IMR-90 (cell line): ENCODE results near the gene DET1. TPM values are rescaled to one million over a fixed set of nuclear protein-coding genes. Genes with fewer than 3 reads are reported as not detected.

Source experiments
- ATAC-seq: fragments of 200-7000 bp; cut with Tn5 transposase; 2 replicates; pipeline ENCODE4 v1.9.1; 2020; ENCODE audit warnings: low read depth, mild to moderate bottlenecking, moderate library complexity
- BruUV-seq: library from RNA; stranded (reverse); fragments of 400-500 nt; replicated peaks from 2 replicates; lab custom pipeline; 2021; lab: Mats Ljungman, UMichigan
- CTCF ChIA-PET: fragments of 300-600 bp; formaldehyde crosslinking; extraction: SDS; loops from one replicate; lab custom pipeline; 2021; ENCODE audit warnings: antibody characterized with exemption; lab: Yijun Ruan, JAX
- POLR2A ChIA-PET: fragments of 300-600 bp; sonication (Branson Sonifier 250); formaldehyde crosslinking; loops from one replicate; lab custom pipeline; 2022; ENCODE audit warnings: antibody characterized with exemption; ENCODE audit not compliant: unreplicated experiment; lab: Charles Lee
- DNase-seq: peaks from one replicate; pipeline ENCODE4 v3.0.0; 2013
- H2AFZ ChIP-seq: replicated peaks from 2 replicates; pipeline ENCODE3; 2013; ENCODE audit warnings: low read length, mild to moderate bottlenecking; ENCODE audit not compliant: poor library complexity
- H2AK5ac ChIP-seq: 2 replicates; pipeline ENCODE4 v1.6.1; 2013; ENCODE audit warnings: low read depth, low read length, inconsistent platforms
- H2AK9ac ChIP-seq: replicated peaks from 2 replicates; pipeline ENCODE3; 2013; ENCODE audit warnings: mild to moderate bottlenecking, low read depth, low read length, moderate library complexity; ENCODE audit not compliant: poor library complexity
- H2BK120ac ChIP-seq: 2 replicates; pipeline ENCODE4 v1.6.1; 2013; ENCODE audit warnings: low read depth, low read length, inconsistent platforms
- H2BK15ac ChIP-seq: 3 replicates; pipeline ENCODE4 v1.6.1; 2013; ENCODE audit warnings: low read depth, low read length, inconsistent platforms
- H2BK20ac ChIP-seq: 2 replicates; pipeline ENCODE4 v1.6.1; 2013; ENCODE audit warnings: low read depth, mild to moderate bottlenecking, inconsistent platforms, low read length, moderate library complexity
- H2BK5ac ChIP-seq: 2 replicates; pipeline ENCODE4 v1.6.1; 2013; ENCODE audit warnings: mild to moderate bottlenecking, low read depth, low read length, inconsistent platforms; ENCODE audit not compliant: poor library complexity, severe bottlenecking
- H3K14ac ChIP-seq: replicated peaks from 2 replicates; pipeline ENCODE4 v1.6.1; 2013; ENCODE audit warnings: low read depth, low read length, inconsistent platforms
- H3K18ac ChIP-seq: 2 replicates; pipeline ENCODE4 v1.6.1; 2013; ENCODE audit warnings: low read depth, low read length, control low read depth
- H3K23ac ChIP-seq: 2 replicates; pipeline ENCODE4 v1.6.1; 2013; ENCODE audit warnings: low read depth, low read length, inconsistent platforms
- H3K27ac ChIP-seq: 2 replicates; pipeline ENCODE4 v1.5.1; 2013; ENCODE audit warnings: mild to moderate bottlenecking, control low read depth, low read length; ENCODE audit not compliant: insufficient read depth
- H3K27me3 ChIP-seq: 2 replicates; pipeline ENCODE4 v1.6.1; 2013; ENCODE audit warnings: low read length; ENCODE audit not compliant: control insufficient read depth, insufficient read depth
- H3K36me3 ChIP-seq: 2 replicates; pipeline ENCODE4 v1.6.1; 2013; ENCODE audit warnings: low read length, mixed read lengths; ENCODE audit not compliant: control insufficient read depth, insufficient read depth
- H3K4ac ChIP-seq: 2 replicates; pipeline ENCODE4 v1.6.1; 2013; ENCODE audit warnings: low read depth, low read length, inconsistent platforms
- H3K4me1 ChIP-seq: 2 replicates; pipeline ENCODE4 v1.6.1; 2013; ENCODE audit warnings: low read length, mixed read lengths; ENCODE audit not compliant: control insufficient read depth, insufficient read depth
- H3K4me2 ChIP-seq: 2 replicates; pipeline ENCODE4 v1.6.1; 2013; ENCODE audit warnings: low read depth, mild to moderate bottlenecking, control low read depth, low read length, moderate library complexity
- H3K4me3 ChIP-seq: 2 replicates; pipeline ENCODE4 v1.5.1; 2013; ENCODE audit warnings: low read depth, mild to moderate bottlenecking, control low read depth, low read length, moderate library complexity; ENCODE audit not compliant: insufficient read depth
- H3K56ac ChIP-seq: 2 replicates; pipeline ENCODE4 v1.6.1; 2013; ENCODE audit warnings: low read length, inconsistent platforms; ENCODE audit not compliant: insufficient read depth; ENCODE audit errors: extremely low read depth
- H3K79me1 ChIP-seq, 2 experiments: 2 replicates each; pipeline ENCODE4 v1.6.1; 2013; ENCODE audit warnings: low read length in 2 of 2, inconsistent platforms in 1 of 2, low read depth in 1 of 2
- H3K9ac ChIP-seq: 2 replicates; pipeline ENCODE4 v1.6.1; 2013; ENCODE audit warnings: low read depth, low read length, control low read depth
- H3K9me1 ChIP-seq: 2 replicates; pipeline ENCODE4 v1.6.1; 2013; ENCODE audit warnings: low read length, inconsistent platforms; ENCODE audit not compliant: insufficient read depth
- H3K9me3 ChIP-seq: 2 replicates; pipeline ENCODE4 v1.6.1; 2013; ENCODE audit warnings: low read length; ENCODE audit not compliant: control insufficient read depth, insufficient read depth
- H4K20me1 ChIP-seq: 2 replicates; pipeline ENCODE4 v1.6.1; 2013; ENCODE audit warnings: low read length, inconsistent platforms; ENCODE audit not compliant: insufficient read depth
- H4K5ac ChIP-seq: 2 replicates; pipeline ENCODE4 v1.6.1; 2013; ENCODE audit warnings: mild to moderate bottlenecking, low read depth, low read length, control low read depth
- H4K8ac ChIP-seq, 2 experiments: 2 replicates each; pipeline ENCODE4 v1.6.1; 2013; ENCODE audit warnings: low read depth in 2 of 2, low read length in 2 of 2, control low read depth in 1 of 2, inconsistent platforms in 1 of 2
- H4K91ac ChIP-seq: 2 replicates; pipeline ENCODE4 v1.6.1; 2013; ENCODE audit warnings: low read depth, low read length, inconsistent platforms; ENCODE audit not compliant: insufficient read depth
- BHLHE40 ChIP-seq: fragments of 150-350 bp; IDR thresholded peaks from 2 replicates; pipeline ENCODE4 v1.6.1; 2016; ENCODE audit warnings: mild to moderate bottlenecking, low read depth, low read length
- CEBPB ChIP-seq: IDR thresholded peaks from 2 replicates; pipeline ENCODE4 v1.6.1; 2012; ENCODE audit warnings: low read depth, low read length, improper control_type of control experiment
- CHD1 ChIP-seq: IDR thresholded peaks from 2 replicates; pipeline ENCODE4 v1.6.1; 2012; ENCODE audit warnings: low read depth, low read length, improper control_type of control experiment
- CTCF ChIP-seq: conservative IDR thresholded peaks from 2 replicates; pipeline ENCODE4 v1.5.1; 2012; ENCODE audit warnings: mild to moderate bottlenecking, low read depth, low read length, improper control_type of control experiment
- ELK1 ChIP-seq: fragments of 150-350 bp; IDR thresholded peaks from 2 replicates; pipeline ENCODE4 v1.6.1; 2016; ENCODE audit warnings: low read depth, mild to moderate bottlenecking, low read length, moderate library complexity, borderline replicate concordance
- FOS ChIP-seq: fragments of 150-350 bp; IDR thresholded peaks from 2 replicates; pipeline ENCODE4 v1.6.1; 2016; ENCODE audit warnings: low read depth, low read length
- MAFK ChIP-seq: IDR thresholded peaks from 2 replicates; pipeline ENCODE4 v1.6.1; 2012; ENCODE audit warnings: low read depth, low read length, improper control_type of control experiment
- MAZ ChIP-seq: IDR thresholded peaks from 2 replicates; pipeline ENCODE4 v1.6.1; 2012; ENCODE audit warnings: low read depth, mild to moderate bottlenecking, low read length, improper control_type of control experiment, moderate library complexity, borderline replicate concordance
- MXI1 ChIP-seq: IDR thresholded peaks from 2 replicates; pipeline ENCODE4 v1.6.1; 2012; ENCODE audit warnings: low read depth, mild to moderate bottlenecking, low read length, moderate library complexity, borderline replicate concordance
- NFE2L2 ChIP-seq: fragments of 150-350 bp; IDR thresholded peaks from 2 replicates; pipeline ENCODE4 v1.6.1; 2016; ENCODE audit warnings: low read depth, mild to moderate bottlenecking, low read length
- POLR2A ChIP-seq: IDR thresholded peaks from 2 replicates; pipeline ENCODE4 v1.6.1; 2012; ENCODE audit warnings: mild to moderate bottlenecking, low read depth, low read length
- RAD21 ChIP-seq: IDR thresholded peaks from 2 replicates; pipeline ENCODE4 v1.6.1; 2012; ENCODE audit warnings: low read length, improper control_type of control experiment
- RCOR1 ChIP-seq: IDR thresholded peaks from 2 replicates; pipeline ENCODE4 v1.6.1; 2012; ENCODE audit warnings: mild to moderate bottlenecking, low read length, improper control_type of control experiment; ENCODE audit not compliant: insufficient replicate concordance
- RFX5 ChIP-seq: IDR thresholded peaks from 2 replicates; pipeline ENCODE4 v1.8.0; 2012; ENCODE audit warnings: low read depth, mild to moderate bottlenecking, low read length, moderate library complexity
- SMC3 ChIP-seq: fragments of 150-350 bp; IDR thresholded peaks from 2 replicates; pipeline ENCODE4 v1.6.1; 2016; ENCODE audit warnings: low read depth, mild to moderate bottlenecking, antibody characterized with exemption, low read length, moderate library complexity
- USF2 ChIP-seq: fragments of 150-350 bp; IDR thresholded peaks from 2 replicates; pipeline ENCODE4 v1.6.1; 2017; ENCODE audit warnings: mild to moderate bottlenecking, antibody characterized with exemption, low read length, low read depth
- WGBS, 2 experiments: methylation state at CpG; one replicate each; pipeline versions ENCODE4 v1.1.5 to v1.1.7; 2013; ENCODE audit warnings: missing lambda C conversion rate in 2 of 2; ENCODE audit not compliant: insufficient read length in 1 of 2; ENCODE audit errors: extremely low coverage in 2 of 2; 5-methylcytosine and 5-hydroxymethylcytosine counted together
- dilution Hi-C: fragments of 300-500 bp; cut with HindIII; formaldehyde crosslinking; loops from one replicate; pipeline ENCODE4 v1.14.3; 2018; ENCODE audit warnings: low sequenced_read_pairs; ENCODE audit not compliant: unreplicated experiment
- in situ Hi-C: fragments of 300-500 bp; cut with MboI; formaldehyde crosslinking; loops from 3 replicates; pipeline ENCODE4 v1.14.3; 2019; ENCODE audit warnings: low sequenced_read_pairs, inconsistent platforms, mixed read lengths
- intact Hi-C: fragments of 100-400 bp; cut with micrococcal nuclease; formaldehyde crosslinking; loops from 2 replicates; pipeline ENCODE4 v1.10.0; 2022
- polyA plus RNA-seq, 3 experiments: library from polyadenylated mRNA; depleted of rRNA; stranded (reverse); fragments of >200 nt; gene quantifications; 2 replicates each; pipeline ENCODE4 v1.2.3, GENCODE V29; 2012; ENCODE audit warnings: low replicate concordance in 1 of 3
- total RNA-seq: library from RNA; depleted of rRNA; stranded (reverse); fragments of >200 nt; gene quantifications from 2 replicates; pipeline ENCODE4 v1.2.3, GENCODE V29; 2012

The DET1 gene
- total and polyA plus RNA-seq, 2 of the 4 experiments (the other 2 are of a cell fraction) = 5.6 to 9.1 TPM

- no peak overlapping the region for H3K56ac ChIP-seq
- H2AK5ac ChIP-seq = no peak overlapping the region
- peaks cover 7% of the 10 kb centered on the region for H3K4me1 ChIP-seq
- no peaks in the 10 kb centered on the region for H3K9me3 ChIP-seq
- 100% methylated on average over 2 of the region's 2 CpGs; no CpG with 5 or more reads in 1 of the 2 experiments for WGBS, 2 experiments
- H4K5ac ChIP-seq = no peak overlapping the region
- H3K9me1 ChIP-seq = peaks cover 6% of the 10 kb centered on the region; the same call in 1 of the 2 replicates
- ChIA-PET CTCF (no interaction called here), POLR2A (no interaction called here)
- H3K18ac ChIP-seq = no peak overlapping the region
- no peak overlapping the region for H3K4me2 ChIP-seq
- TF ChIP-seq MAFK (no peak), FOS (no peak), MAZ (no peak), MXI1 (no peak), BHLHE40 (no peak), NFE2L2 (no peak), RCOR1 (no peak), CEBPB (no peak), RFX5 (no peak), CTCF (no peak), RAD21 (no peak), ELK1 (no peak), POLR2A (no peak), USF2 (no peak), CHD1 (no peak), SMC3 (no peak)
- BruUV-seq = no TSS peak
- no peaks in the 10 kb centered on the region for H3K27me3 ChIP-seq
- peaks cover 13% of the 10 kb centered on the region for H3K36me3 ChIP-seq
- H3K4ac ChIP-seq = no peak overlapping the region
- no peak overlapping the region for H2AK9ac ChIP-seq
- no peak overlapping the region for H4K91ac ChIP-seq
- no peak overlapping the region for H2BK15ac ChIP-seq
- dilution Hi-C loops = no loop called here
- no peak for ATAC-seq
- H3K23ac ChIP-seq = no peak overlapping the region
- H3K9ac ChIP-seq = no peak overlapping the region
- H2BK5ac ChIP-seq = no peak overlapping the region
- H3K79me1 ChIP-seq = peaks cover 29 to 46% of the 10 kb centered on the region in 2 experiments
- no peak overlapping the region for H3K4me3 ChIP-seq
- DNase-seq = no peak
- in situ Hi-C loops = loop anchor here (5.0 kb wide), 1 partner anchor 148 kb away; no protein-coding TSS in a partner anchor
- H3K14ac ChIP-seq = no peak overlapping the region
- 0 out of 2 replicates have a peak, but pooled peaks cover 2% of the 10 kb centered on the region for H4K20me1 ChIP-seq
- H2BK20ac ChIP-seq = no peak overlapping the region
- no peak overlapping the region for H4K8ac ChIP-seq
- intact Hi-C loops = no loop called here
- H2BK120ac ChIP-seq = no peak overlapping the region
- H2AFZ ChIP-seq = no peak overlapping the region
- H3K27ac ChIP-seq = no peak overlapping the region
These were observed 77.2 kb downstream of the DET1 start for GRCh38 chr15:88469321-88469720.
